ENCODE measurements around the gene MAP3K19. TPM values are rescaled to one million over a fixed set of nuclear protein-coding genes. Genes with fewer than 3 reads are reported as not detected.

MAP3K19 gene
- total RNA-seq, 3 donors from 2014 or later, result not detected

Other genes starting within 250 kb of the MAP3K19 start
- not detected for gene ACMSD, start 208.8 kb downstream of the MAP3K19 start, total RNA-seq
- gene CCNT2, start 128.6 kb downstream of the MAP3K19 start, total RNA-seq, result 10 to 100 TPM; 37.9 to 51.7 (median 46.7) TPM
- gene RAB3GAP1, start 4.8 kb upstream of the MAP3K19 start, total RNA-seq, result 10 to 100 TPM; 37.5 to 60.1 (median 43.0) TPM